Hepatocyte (in vitro differentiated cells): Measurements from ENCODE around the gene TGFB1I1.

Experiments
- CTCF ChIP-seq: fragments of 200-600 bp; sonication (generic); IDR thresholded peaks from 2 replicates; pipeline ENCODE4 v1.5.1; 2016; ENCODE audit warnings: antibody characterized with exemption, mild to moderate bottlenecking; ENCODE audit not compliant: poor library complexity
- EZH2 ChIP-seq: fragments of 200-600 bp; sonication (generic); IDR thresholded peaks from 2 replicates; pipeline ENCODE4 v1.6.1; 2016; ENCODE audit warnings: antibody characterized with exemption, mild to moderate bottlenecking, borderline replicate concordance

GRCh38 chr16:31470615-31471014 is 1.3 kb upstream of the TGFB1I1 start:
- TF ChIP-seq CTCF, result no peak
- TF ChIP-seq EZH2, result no peak
